MM.1S (cell line): Measurements from ENCODE around the gene RPS3.

ENCODE experiments used
- CTCF ChIP-seq: fragments of 300-600 bp; sonication (generic); IDR thresholded peaks from 2 replicates; pipeline ENCODE4 v1.5.1; 2016; ENCODE audit warnings: antibody characterized with exemption, low read length, mixed read lengths
- EZH2 ChIP-seq: fragments of 300-600 bp; sonication (generic); optimal IDR thresholded peaks from 2 replicates; pipeline ENCODE3; 2017; ENCODE audit warnings: low read depth, mild to moderate bottlenecking, antibody characterized with exemption, low read length, mixed read lengths

GRCh38 chr11:75426720-75427086 is 27.4 kb downstream of the RPS3 start:
- no peak for TF ChIP-seq CTCF
- TF ChIP-seq EZH2, result no peak
